NT2/D1 (cell line): Measurements from ENCODE around the gene DPH7.

Experiments used
- SUZ12 ChIP-seq: IDR thresholded peaks from 2 replicates; pipeline ENCODE4 v1.6.1; 2011; ENCODE audit not compliant: insufficient read length, insufficient read depth; ENCODE audit errors: extremely low read depth
- YY1 ChIP-seq: IDR thresholded peaks from 2 replicates; pipeline ENCODE4 v1.6.1; 2011; ENCODE audit not compliant: insufficient read length, insufficient read depth
- ZNF274 ChIP-seq: IDR thresholded peaks from 2 replicates; pipeline ENCODE4 v1.6.1; 2011; ENCODE audit warnings: mild to moderate bottlenecking, low read depth, low read length

- TF ChIP-seq ZNF274 (no peak), YY1 (no peak), SUZ12 (no peak)
Observed at GRCh38 chr9:137581361-137582285, 2.9 kb upstream of the DPH7 start.
